KOPT-K1 (cell line): ENCODE data around the gene CAMK1D.
A peak's percentile ranks its signal among the peaks of the same experiment; 100 is the strongest.

Experiments
- H3K27ac ChIP-seq: fragments of 200-600 bp; sonication (generic); 2 replicates; pipeline ENCODE4 v1.5.1; 2016; ENCODE audit warnings: antibody characterized with exemption, mild to moderate bottlenecking, low read depth, low read length; ENCODE audit not compliant: poor library complexity, severe bottlenecking
- H3K36me3 ChIP-seq: fragments of 200-600 bp; sonication (generic); 2 replicates; pipeline ENCODE4 v1.5.1; 2017; ENCODE audit warnings: antibody characterized with exemption, mild to moderate bottlenecking, low read length, moderate library complexity; ENCODE audit not compliant: insufficient read depth
- H3K9me3 ChIP-seq: fragments of 200-600 bp; sonication (generic); 2 replicates; pipeline ENCODE4 v1.5.1; 2017; ENCODE audit warnings: antibody characterized with exemption, low read length, mild to moderate bottlenecking; ENCODE audit not compliant: insufficient read depth, poor library complexity, severe bottlenecking

The CAMK1D gene

GRCh38 chr10:12513775-12514673 lies 164.7 kb downstream of the CAMK1D start:
- no peaks in the 10 kb centered on the region for H3K9me3 ChIP-seq
- H3K27ac ChIP-seq, result no peak overlapping the region
- no peaks in the 10 kb centered on the region for H3K36me3 ChIP-seq

- Histone ChIP-seq H3K9me3 (no peaks in the 10 kb centered on the region), H3K27ac (no peak overlapping the region), H3K36me3 (no peaks in the 10 kb centered on the region)
Observed at GRCh38 chr10:12518024-12518423, 168.7 kb downstream of the CAMK1D start.

- Histone ChIP-seq H3K27ac (no peak overlapping the region), H3K36me3 (no peaks in the 10 kb centered on the region), H3K9me3 (peaks cover 15% of the 10 kb centered on the region)
Observed at GRCh38 chr10:12521423-12521822, 172.1 kb downstream of the CAMK1D start.

- Histone ChIP-seq H3K27ac (no peak overlapping the region), H3K9me3 (peaks cover 15% of the 10 kb centered on the region), H3K36me3 (no peaks in the 10 kb centered on the region)
Observed at GRCh38 chr10:12526311-12526710, 177.0 kb downstream of the CAMK1D start.

GRCh38 chr10:12529976-12530375 lies 180.6 kb downstream of the CAMK1D start:
- Histone ChIP-seq H3K9me3 (peaks cover 2% of the 10 kb centered on the region), H3K27ac (no peak overlapping the region)

DNA sequence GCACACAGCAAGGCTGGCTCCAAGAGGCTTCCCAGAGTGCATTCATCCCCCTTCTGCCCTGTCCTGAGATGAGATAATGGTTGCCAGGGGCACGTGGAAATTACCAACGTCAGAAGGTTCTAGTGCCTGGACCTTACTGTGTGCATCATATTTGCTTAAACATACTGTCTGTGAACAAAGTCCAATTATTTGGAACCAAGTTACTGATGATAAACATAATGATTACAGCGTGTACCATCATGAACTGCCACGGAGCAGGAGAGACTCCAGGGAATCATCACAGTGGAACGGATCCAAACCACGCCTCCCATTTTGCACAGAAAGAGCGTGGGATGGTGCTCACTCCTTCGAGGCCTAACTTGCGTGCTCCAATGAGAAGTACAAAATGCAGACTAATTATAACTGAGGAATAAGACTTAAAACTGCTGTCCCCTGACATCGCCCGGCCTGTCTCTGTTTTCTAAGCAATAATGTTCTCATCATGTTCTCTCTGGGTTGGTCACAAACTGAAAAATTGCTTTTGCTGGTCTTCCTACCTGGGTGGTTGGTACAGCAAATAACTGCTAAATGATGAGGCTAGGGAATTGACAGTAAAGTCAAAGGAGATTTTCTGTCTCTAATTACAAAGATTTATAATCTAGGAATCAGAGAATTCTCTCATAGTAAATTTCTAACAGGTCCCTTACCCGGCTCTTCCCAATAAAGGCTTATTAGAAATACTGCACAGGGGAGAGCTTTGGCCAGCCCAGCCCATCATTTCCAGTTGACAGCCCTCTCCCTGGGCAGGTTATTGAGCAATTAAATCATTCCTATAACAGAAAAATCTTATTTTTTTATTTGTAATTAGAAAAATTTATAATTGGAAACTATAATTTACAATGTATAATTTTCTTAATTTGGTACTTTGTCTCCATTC lies 182.2 kb downstream of the CAMK1D start:
- no peaks in the 10 kb centered on the region for H3K9me3 ChIP-seq
- H3K27ac ChIP-seq, result no peak overlapping the region
- H3K36me3 ChIP-seq, result no peaks in the 10 kb centered on the region

More at GRCh38 chr10:12529976-12530375, 180.6 kb downstream of the CAMK1D start:
- H3K36me3 ChIP-seq, result no peaks in the 10 kb centered on the region

DNA sequence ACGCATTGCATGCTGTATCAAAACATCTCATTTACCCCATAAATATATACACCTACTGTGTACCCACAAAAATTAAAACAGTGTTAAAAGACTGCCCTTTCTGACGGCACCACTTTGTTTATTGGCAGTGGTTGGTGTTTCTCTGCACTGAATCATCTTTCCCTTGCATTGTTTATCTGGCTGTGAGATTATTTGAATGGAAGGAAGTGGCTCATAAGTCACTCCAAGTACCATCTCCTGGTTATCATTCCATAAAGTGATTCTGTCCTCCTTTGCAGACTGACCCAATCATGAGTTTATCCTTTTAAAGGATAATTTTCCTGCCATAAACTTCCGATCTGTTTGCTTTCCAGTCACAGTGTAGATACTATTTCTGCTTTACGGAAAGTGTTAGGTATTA lies 183.8 kb downstream of the CAMK1D start:
- Histone ChIP-seq H3K36me3 (no peaks in the 10 kb centered on the region), H3K9me3 (no peaks in the 10 kb centered on the region), H3K27ac (no peak overlapping the region)

- H3K27ac ChIP-seq, result no peak overlapping the region
- H3K36me3 ChIP-seq, result no peaks in the 10 kb centered on the region
- no peaks in the 10 kb centered on the region for H3K9me3 ChIP-seq
Observed at GRCh38 chr10:12533723-12534122, 184.4 kb downstream of the CAMK1D start.

DNA sequence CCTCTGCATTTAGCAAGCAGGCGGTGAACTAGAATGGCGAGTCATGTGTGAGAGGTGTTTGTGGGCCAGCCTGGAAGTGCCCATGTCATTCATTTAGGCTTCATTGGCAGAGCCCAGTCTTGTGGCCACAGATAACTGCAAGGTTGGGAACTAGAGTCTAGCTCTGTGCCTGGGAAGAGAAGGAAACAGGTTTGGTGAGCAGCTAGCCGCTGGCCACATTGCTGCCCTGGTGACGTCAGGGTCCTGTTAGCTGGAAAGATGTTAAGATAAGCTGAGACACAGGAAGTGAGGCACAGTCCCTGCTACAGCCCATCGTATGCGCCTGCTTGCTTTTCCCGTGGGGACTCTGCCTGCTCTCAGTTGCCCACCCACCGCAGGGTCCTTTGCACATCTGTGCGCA lies 185.5 kb downstream of the CAMK1D start:
- no peaks in the 10 kb centered on the region for H3K9me3 ChIP-seq
- peak overlapping the region; percentile 20 for H3K27ac ChIP-seq
- H3K36me3 ChIP-seq, result no peaks in the 10 kb centered on the region

- no peaks in the 10 kb centered on the region for H3K9me3 ChIP-seq
- H3K27ac ChIP-seq, result no peak overlapping the region
- no peaks in the 10 kb centered on the region for H3K36me3 ChIP-seq
Observed at GRCh38 chr10:12535656-12536055, 186.3 kb downstream of the CAMK1D start.

DNA sequence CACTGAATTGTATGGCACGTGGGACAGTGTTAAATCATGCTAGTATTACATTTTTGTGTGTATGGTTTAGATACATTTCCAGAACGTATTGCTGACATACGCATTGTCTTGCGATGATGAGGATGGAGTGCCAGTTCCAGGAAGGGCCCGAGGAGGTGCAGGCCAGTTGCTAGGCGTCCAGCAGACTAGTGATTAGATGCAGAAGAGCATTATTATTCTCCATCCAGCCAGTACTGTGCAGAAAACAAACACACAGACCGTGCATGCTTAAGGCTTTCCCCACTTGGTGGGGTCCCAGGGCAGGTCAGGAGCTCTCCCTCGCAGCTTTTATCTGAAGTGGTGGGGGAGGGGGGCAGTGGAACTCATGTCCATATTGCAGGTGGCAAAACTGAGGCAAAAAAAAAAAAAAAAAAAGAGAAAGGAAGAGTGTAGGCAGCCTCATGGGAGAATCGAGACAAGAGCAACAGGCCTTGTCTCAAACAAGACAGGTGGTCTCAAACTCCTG lies 189.2 kb downstream of the CAMK1D start:
- Histone ChIP-seq H3K9me3 (no peaks in the 10 kb centered on the region), H3K36me3 (no peaks in the 10 kb centered on the region), H3K27ac (no peak overlapping the region)

GRCh38 chr10:12539350-12540164 lies 190.2 kb downstream of the CAMK1D start:
- Histone ChIP-seq H3K27ac (no peak overlapping the region), H3K9me3 (no peaks in the 10 kb centered on the region), H3K36me3 (no peaks in the 10 kb centered on the region)

- Histone ChIP-seq H3K9me3 (no peaks in the 10 kb centered on the region), H3K27ac (no peak overlapping the region), H3K36me3 (no peaks in the 10 kb centered on the region)
Observed at GRCh38 chr10:12540341-12540781, 191.0 kb downstream of the CAMK1D start.

DNA sequence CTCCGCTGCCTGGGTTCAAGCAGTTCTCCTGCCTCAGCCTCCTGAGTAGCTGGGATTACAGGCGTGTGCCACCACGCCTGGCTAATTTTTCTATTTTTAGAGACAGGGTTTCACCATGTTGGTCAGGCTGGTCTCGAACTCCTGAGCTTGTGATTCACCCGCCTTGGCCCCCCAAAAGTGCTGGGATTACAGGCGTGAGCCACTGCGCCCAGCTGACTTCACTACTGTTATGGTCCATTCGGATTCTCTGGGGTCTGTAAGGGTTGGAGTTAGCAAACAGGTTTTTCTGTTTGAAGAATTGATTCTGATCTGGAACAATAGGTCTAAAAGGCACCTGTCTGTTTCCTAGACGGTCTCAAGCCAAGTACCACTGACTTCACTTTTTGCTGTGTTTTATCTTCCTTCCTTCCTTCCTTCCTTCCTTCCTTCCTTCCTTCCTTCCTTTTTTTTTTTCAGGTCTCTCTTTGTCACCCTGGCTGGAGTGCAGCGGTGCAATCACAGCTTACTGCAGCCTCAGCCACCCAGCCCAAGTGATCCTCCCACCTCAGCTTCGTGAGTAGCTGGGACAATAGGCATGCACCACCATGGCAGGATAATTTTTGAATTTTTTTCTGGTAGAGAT lies 192.2 kb downstream of the CAMK1D start:
- Histone ChIP-seq H3K36me3 (no peaks in the 10 kb centered on the region), H3K9me3 (peaks cover 4% of the 10 kb centered on the region), H3K27ac (no peak overlapping the region)
